Limb (tissue), 2 donors: ENCODE data around the gene ZGPAT.

ENCODE experiments used
- DNase-seq, 2 donors: peaks; one replicate each; pipeline ENCODE4 v3.0.0-alpha.2; 2016; ENCODE audit errors: extremely low spot score in 2 of 2

Gene ZGPAT

GRCh38 chr20:63733579-63734081, 25.8 kb downstream of the ZGPAT start:
- DNase-seq, result no peak

DNA sequence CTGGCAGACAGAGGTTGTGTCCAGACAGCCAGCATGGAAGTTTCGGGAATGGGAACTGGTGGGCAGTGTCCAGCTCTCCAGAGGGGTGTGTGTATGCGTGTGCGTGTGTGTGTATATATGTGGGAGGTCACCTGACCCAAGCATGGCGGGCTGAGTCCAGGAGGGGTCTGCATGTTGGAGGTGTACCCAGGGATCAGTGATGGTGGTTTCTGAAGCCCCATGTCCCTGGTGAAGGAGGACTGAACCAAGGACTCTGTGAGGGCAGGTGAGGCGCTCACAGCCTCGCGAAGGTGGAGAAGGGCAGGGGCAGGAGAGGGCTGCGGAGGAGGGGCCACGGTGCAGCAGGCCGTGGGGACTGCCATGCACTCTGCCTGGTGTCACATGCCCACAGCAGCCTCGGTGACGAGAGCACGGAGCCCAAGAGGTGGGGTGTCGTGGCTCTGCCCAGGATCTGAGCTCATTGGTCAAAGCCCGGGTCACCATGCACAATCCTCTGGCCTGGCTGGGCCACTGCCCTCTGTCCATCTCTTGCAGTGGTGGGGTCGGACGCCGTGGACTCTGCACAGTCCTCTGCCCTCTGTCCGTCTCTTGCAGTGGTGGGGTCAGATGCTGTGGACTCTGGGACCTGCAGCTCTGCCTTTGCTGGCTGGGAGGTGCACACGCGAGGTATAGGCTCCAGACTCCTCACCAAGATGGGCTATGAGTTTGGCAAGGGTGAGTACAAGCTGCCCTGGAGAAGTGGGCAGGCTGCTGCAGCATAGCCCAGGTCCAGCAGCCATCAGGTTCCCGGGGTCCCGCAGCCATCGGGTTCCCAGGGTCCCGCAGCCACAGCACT, 26.5 kb downstream of the ZGPAT start:
- DNase-seq, result no peak

GRCh38 chr20:63734946-63735858, 27.4 kb downstream of the ZGPAT start:
- DNase-seq, result no peak

DNA sequence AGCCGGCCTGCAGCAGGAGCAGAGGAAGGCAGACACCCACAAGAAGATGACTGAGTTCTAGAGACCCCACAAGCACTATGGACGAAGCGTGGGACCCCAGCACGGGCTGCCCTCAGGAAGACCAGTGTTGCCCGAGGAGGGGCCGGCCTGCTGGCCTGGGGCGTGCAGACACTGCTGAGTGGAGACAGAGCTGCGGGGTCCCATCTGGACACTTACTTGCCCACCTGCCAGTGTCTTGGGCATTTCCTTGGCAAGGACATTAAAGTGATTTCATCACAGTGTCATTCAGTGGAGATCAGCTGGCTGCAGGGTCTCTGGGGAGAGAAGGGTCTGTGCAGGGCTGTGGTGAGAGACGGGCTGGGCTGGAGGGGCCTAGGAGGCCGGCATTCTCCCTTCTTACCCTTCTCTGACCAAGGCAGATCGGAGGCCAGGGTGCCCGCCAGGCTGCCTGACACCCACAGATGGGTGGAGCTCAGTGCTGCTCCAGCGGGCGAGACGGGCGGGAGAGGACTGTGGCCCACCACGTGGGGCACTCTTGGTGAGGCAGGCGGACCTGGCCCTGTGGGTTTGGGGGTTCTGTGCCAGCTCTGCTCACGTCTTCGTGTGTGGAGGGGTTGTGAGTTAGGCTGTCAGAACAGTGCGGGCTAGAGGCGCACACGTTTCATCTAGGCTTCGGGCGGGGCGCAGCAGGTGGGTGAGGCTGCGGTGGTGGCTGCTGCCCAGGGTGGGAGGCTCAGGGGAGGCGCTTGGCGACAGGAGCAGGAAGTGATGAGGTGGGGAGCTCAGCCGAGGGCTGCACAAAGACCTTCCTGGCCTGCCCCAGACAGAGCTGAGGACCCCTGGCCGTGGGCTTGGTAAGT, 28.2 kb downstream of the ZGPAT start, which contains the start of gene LIME1:
Gene LIME1 (plus strand): TSS at position 806 of the 860 bp plus-strand sequence. CDS start 886 bp downstream, outside the sequence.
- DNase-seq, result no peak

DNA sequence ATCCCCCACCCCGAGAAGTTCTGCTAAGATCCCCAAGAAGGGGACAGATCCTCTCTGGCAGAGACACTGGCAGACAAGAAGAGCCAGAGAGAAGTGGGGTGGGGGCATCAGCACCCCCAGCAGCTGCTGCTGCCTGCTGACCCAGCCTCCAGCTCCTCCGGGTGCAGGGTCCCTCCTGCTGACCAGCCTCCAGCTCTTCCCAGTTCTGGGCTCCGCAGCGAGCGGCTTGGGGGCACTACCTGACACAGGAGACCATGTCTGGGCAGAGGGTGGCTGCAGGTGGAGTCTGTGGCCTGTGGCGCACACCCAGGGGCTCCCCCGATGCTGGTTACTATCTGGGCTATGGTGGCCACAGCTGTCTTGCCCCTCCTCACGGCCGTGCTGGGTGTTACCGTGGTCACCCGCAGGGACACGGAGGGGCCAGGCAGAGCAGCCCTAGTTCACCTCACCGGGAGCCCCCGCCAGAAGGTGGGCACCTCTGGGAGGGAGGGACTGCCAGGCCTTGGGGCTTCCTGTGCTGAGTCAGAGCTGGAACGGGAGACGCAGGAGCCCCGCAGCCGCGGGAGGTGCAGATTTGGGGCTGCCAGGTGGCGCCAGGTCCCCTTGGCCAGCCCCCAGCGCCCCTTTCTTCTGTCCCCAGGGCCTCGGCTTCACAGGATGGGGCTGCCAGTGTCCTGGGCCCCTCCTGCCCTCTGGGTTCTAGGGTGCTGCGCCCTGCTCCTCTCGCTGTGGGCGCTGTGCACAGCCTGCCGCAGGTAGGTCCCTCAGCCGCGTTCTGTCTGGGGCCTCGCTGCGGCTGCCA, 29.3 kb downstream of the ZGPAT start:
- DNase-seq, result no peak

GRCh38 chr20:63737695-63737944, 29.8 kb downstream of the ZGPAT start:
- no peak for DNase-seq

- DNase-seq, result no peak
These were observed 30.3 kb downstream of the ZGPAT start for GRCh38 chr20:63737945-63738686.

DNA sequence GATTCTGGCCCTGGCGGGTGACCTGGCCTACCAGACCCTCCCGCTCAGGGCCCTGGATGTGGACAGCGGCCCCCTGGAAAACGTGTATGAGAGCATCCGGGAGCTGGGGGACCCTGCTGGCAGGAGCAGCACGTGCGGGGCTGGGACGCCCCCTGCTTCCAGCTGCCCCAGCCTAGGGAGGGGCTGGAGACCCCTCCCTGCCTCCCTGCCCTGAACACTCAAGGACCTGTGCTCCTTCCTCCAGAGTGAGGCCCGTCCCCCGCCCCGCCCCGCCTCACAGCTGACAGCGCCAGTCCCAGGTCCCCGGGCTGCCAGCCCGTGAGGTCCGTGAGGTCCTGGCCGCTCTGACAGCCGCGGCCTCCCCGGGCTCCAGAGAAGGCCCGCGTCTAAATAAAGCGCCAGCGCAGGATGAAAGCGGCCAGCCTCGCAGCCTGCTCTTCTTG, 30.9 kb downstream of the ZGPAT start:
- peak; percentile 31 to 70 for DNase-seq

GRCh38 chr20:63739130-63740069, 31.6 kb downstream of the ZGPAT start, which contains the start of gene SLC2A4RG:
TSS of gene SLC2A4RG (plus strand) at chr20:63739776. CDS start at chr20:63739913, 137 bp downstream.
- DNase-seq, result peak; percentile 71 to 84

DNA sequence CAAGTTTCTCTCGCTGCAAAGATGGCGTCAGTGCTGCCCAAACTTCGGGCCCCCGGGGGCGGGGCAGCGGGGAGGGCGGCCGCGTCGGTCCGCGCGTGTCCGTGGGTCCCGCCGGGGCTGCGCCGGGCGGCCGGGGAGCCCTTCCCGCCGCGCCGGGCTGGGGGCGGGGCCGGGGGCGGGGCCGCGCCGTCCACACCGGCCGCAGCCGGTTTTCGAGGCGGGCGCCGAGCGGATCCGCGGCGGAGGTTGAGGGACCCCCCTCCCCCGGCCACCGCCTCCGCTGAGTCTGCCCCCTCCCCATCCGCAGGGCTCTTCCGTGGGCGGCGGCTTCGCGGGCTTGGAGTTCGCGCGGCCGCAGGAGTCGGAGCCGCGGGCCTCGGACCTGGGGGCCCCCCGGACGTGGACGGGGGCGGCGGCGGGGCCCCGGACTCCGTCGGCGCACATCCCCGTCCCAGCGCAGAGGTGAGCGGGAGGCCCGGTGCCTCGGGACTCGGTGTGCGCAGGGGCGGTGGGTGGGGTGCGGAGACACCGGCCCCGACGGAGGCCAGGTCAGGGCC, 32.3 kb downstream of the ZGPAT start:
- DNase-seq, result peak; percentile 15 to 74

- DNase-seq, result peak; percentile 86 to 92
These were observed 33.0 kb downstream of the ZGPAT start for GRCh38 chr20:63740627-63741353.

DNA sequence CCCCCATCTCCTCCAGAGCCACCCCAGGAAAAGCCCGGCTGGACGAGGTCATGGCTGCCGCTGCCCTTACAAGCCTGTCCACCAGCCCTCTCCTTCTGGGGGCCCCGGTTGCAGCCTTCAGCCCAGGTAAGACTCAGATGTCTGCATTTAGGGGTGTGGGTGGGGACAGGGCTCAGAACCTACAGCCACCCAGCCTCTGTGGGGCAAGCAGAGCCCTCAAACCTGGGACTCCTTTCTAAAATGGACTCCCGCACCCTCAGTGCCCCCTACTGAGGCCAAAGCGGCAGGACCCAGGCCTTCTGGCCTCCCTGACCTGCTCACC, 33.5 kb downstream of the ZGPAT start:
- no peak for DNase-seq

GRCh38 chr20:63741676-63742380, 34.0 kb downstream of the ZGPAT start:
- no peak for DNase-seq

GRCh38 chr20:63742381-63743024, 34.7 kb downstream of the ZGPAT start:
- no peak for DNase-seq

GRCh38 chr20:63743210-63743970, 35.6 kb downstream of the ZGPAT start:
- no peak for DNase-seq

DNA sequence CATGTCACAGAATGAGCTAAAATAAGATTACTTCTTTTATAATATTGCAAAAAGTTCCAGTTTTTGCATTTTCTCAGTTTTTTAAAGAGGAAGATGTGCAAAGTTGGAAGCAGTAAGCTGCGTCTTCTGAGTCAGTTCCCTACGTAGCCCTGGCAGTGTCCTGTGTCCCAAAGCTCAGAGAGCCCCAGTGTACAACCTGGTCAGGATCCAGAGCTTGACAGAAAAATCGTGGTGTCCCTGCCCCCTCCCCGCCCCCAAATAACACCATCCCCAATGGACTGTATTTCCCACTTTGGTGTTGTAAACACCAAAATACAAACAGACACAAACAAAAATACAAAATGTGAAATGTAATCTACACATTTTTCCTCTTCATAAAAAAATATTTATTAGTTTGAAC, 36.3 kb downstream of the ZGPAT start:
- no peak for DNase-seq
